Measurements from ENCODE around the gene WASF2. TPM values are rescaled to one million over a fixed set of nuclear protein-coding genes. Genes with fewer than 3 reads are reported as not detected.

The WASF2 gene
- total and polyA plus RNA-seq, 2 of the 13 experiments (the other 11 are each of a cell fraction or from before 2014, with no cell fraction given), result 10.4 to 27.7 TPM

- TF ChIP-seq ZFYVE20 (CRISPR knock-in tag; IDR thresholded peaks at IDR 0.05; ENCODE audit: borderline replicate concordance, low read depth) (no peak), MXD4 (CRISPR knock-in tag; IDR thresholded peaks at IDR 0.05) (peak; percentile 65; the same call in 1 of the 2 replicates), DPF2 (CRISPR knock-in tag; IDR thresholded peaks at IDR 0.05; ENCODE audit: borderline replicate concordance, low read depth) (no peak), NCOA1 (CRISPR knock-in tag; IDR thresholded peaks at IDR 0.05) (no peak), ZBTB43 (CRISPR knock-in tag; conservative IDR thresholded peaks at IDR 0.05) (no peak), TEAD2 (CRISPR knock-in tag; IDR thresholded peaks at IDR 0.05) (no peak), ZSCAN22 (CRISPR knock-in tag; IDR thresholded peaks at IDR 0.05) (no peak), ELF4 (CRISPR knock-in tag; IDR thresholded peaks at IDR 0.05; ENCODE audit: borderline replicate concordance) (peak; percentile 90; the same call in 1 of the 2 replicates), ZIK1 (CRISPR knock-in tag; IDR thresholded peaks at IDR 0.05; ENCODE audit: borderline replicate concordance, low read depth) (no peak), ZNF44 (CRISPR knock-in tag; IDR thresholded peaks at IDR 0.05) (no peak), ZNF605 (CRISPR knock-in tag; IDR thresholded peaks at IDR 0.05) (peak; percentile 85), ZNF512 (CRISPR knock-in tag; IDR thresholded peaks at IDR 0.05) (no peak), HNRNPUL1 (IDR thresholded peaks at IDR 0.05; ENCODE audit: low read depth, low read length) (no peak), KAT7 (CRISPR knock-in tag; IDR thresholded peaks at IDR 0.05; ENCODE audit: borderline replicate concordance) (peak; percentile 57; the same call in 1 of the 2 replicates), ZKSCAN1 (IDR thresholded peaks at IDR 0.05; ENCODE audit: low read length) (no peak), TRIM22 (IDR thresholded peaks at IDR 0.05) (no peak), ZNF407 (CRISPR knock-in tag; IDR thresholded peaks at IDR 0.05; ENCODE audit: not compliant biosample characterization) (peak; percentile 24)
Observed at GRCh38 chr1:27489973-27490741, at the start of gene WASF2 (continued).
